Adrenal gland (tissue), 12 donors: ENCODE results near the gene ZDHHC14. TPM values are rescaled to one million over a fixed set of nuclear protein-coding genes. Genes with fewer than 3 reads are reported as not detected.

Experiments used
- DNase-seq, 7 donors: peaks; one replicate each; pipeline ENCODE4 v3.0.0-alpha.2; 2019 to 2020
- H3K27ac ChIP-seq, 5 donors: fragments of 200-600 bp; sonication (generic) in 4 of 5; 1 replicate in 3 of 5; 2 replicates in 2 of 5; pipeline versions ENCODE4 v1.5.1 to v1.8.0; 2016 to 2020; ENCODE audit warnings: mild to moderate bottlenecking in 1 of 5
- H3K27me3 ChIP-seq: fragments of 200-600 bp; 2 replicates; pipeline ENCODE4 v1.8.0; 2021
- H3K36me3 ChIP-seq, 2 donors: fragments of 200-600 bp; replicated peaks in 1 of 2; 1 replicate in 1 of 2; 2 replicates in 1 of 2; pipeline versions ENCODE4 v1.5.1 to v1.8.0; 2018 to 2022
- H3K4me1 ChIP-seq, 2 donors: fragments of 200-600 bp; replicated peaks in 1 of 2; 1 replicate in 1 of 2; 2 replicates in 1 of 2; pipeline versions ENCODE4 v1.5.1 to v1.8.0; 2018 to 2021
- H3K4me3 ChIP-seq, 4 donors: fragments of 200-600 bp; sonication (generic) in 3 of 4; one replicate each; pipeline ENCODE4 v1.5.1; 2016 to 2018
- H3K9me3 ChIP-seq, 3 donors: fragments of 200-600 bp; sonication (generic) in 1 of 3; replicated peaks in 1 of 3; 1 replicate in 2 of 3; 2 replicates in 1 of 3; pipeline versions ENCODE4 v1.5.1 to v1.8.0; 2016 to 2021
- POLR2A ChIP-seq, 2 donors: fragments of 450-650 bp; IDR thresholded peaks; one replicate each; pipeline ENCODE4 v1.6.1; 2017; ENCODE audit warnings: antibody characterized with exemption in 2 of 2, mild to moderate bottlenecking in 2 of 2, moderate library complexity in 1 of 2
- WGBS, 4 donors: extraction: QIAGEN DNeasy Blood & Tissue Kit in 2 of 4; methylation state at CpG; one replicate each; pipeline versions ENCODE4 v1.1.5 to v1.1.7; 2013 to 2017; 5-methylcytosine and 5-hydroxymethylcytosine counted together
- intact Hi-C, 2 donors: fragments of 100-400 bp; cut with DNase I; formaldehyde crosslinking; loops; one replicate each; pipeline versions ENCODE4 v1.14.1 to v1.15.0; 2022 to 2023
- polyA plus RNA-seq, 3 donors: library from polyadenylated mRNA; stranded (reverse); fragments of 200-250 nt in 2 of 3; fragments of 350-450 nt in 1 of 3; fragmentation: Illumina TruSeq in 1 of 3; extraction: RNeasy Lipid Tissue Mini Kit (QIAGEN cat#74804) in 1 of 3; gene quantifications; one replicate each; pipeline ENCODE4 v1.2.3, GENCODE V29; 2013 to 2014
- total RNA-seq, 9 donors: library from RNA; depleted of rRNA in 4 of 9; stranded (reverse); fragments of >200 nt in 4 of 9; fragments of 120-200 nt in 1 of 9; fragmentation: NEBNext Ultra II Directional in 1 of 9; extraction: Animal tissue kit (Norgen Biotek cat#: 25700) in 1 of 9; gene quantifications; one replicate each; pipeline versions ENCODE4 v1.1.0 to v1.2.4, GENCODE V29; 2013 to 2023
- TF ChIP-seq, protein P1 (sequence below), 6 experiments: fragments of 450-650 bp in 4 of 6; fragments of 200-600 bp in 2 of 6; sonication (generic) in 1 of 6; IDR thresholded peaks; 1 replicate in 5 of 6; 2 replicates in 1 of 6; pipeline versions ENCODE4 v1.5.1 to v1.8.0; 2016 to 2021; ENCODE audit warnings: antibody characterized with exemption in 6 of 6, mild to moderate bottlenecking in 2 of 6, moderate library complexity in 1 of 6
- donor health status: healthy with polysubstance abuse.
- donor health status: Bipolar disorder and iron deficiency.
- donor health status: DM: yes; HTN: yes; CAD: no.
- donor health status: DM: no; HTN: no; CAD: no.
- donor health status: DM: no; HTN: no; CAD: no.
- donor health status: DM: yes; HTN: yes; CAD: no.

Gene ZDHHC14
- total and polyA plus RNA-seq, 12 donors: 3.8 to 14.3 (median 8.8) TPM

DNA sequence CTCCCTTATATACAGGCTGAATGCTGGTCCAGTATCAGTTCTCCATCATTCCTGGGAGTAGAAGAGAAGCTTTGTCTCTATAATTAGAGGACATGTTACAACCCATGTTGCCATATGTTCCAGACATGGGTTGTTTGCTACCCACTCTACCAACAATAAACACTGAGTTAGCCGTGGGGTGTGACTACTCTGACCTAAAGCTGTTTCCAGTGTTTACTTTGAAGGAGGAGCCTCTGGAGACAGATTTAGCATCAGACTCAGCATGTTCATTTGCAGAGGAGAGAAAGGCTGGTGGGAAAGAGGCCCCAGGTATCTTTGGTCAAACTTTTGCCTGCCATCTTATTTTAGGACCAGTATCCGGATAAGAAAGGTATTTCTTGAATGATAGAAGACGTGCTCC lies 284.2 kb downstream of the ZDHHC14 start:
- Histone ChIP-seq H3K9me3 (no peaks in the 10 kb centered on the region), H3K4me3 (no peak overlapping the region), H3K4me1 (peaks cover 0 to 23% of the 10 kb centered on the region in 2 donors), H3K36me3 (no peaks in the 10 kb centered on the region), H3K27me3 (no peaks in the 10 kb centered on the region), H3K27ac (no peak overlapping the region)
- intact Hi-C loops: loop anchor here in 1 of 2 donors (10.0 kb wide), 1 partner anchor 350 kb away; no protein-coding TSS in a partner anchor
- WGBS, 4 donors: 90 to 91% (median 90%) methylated on average over 3 of the region's 3 CpGs
- no peak for DNase-seq
- no peak for TF ChIP-seq POLR2A (IDR thresholded peaks at IDR 0.05)
- TF ChIP-seq, protein P1, sequence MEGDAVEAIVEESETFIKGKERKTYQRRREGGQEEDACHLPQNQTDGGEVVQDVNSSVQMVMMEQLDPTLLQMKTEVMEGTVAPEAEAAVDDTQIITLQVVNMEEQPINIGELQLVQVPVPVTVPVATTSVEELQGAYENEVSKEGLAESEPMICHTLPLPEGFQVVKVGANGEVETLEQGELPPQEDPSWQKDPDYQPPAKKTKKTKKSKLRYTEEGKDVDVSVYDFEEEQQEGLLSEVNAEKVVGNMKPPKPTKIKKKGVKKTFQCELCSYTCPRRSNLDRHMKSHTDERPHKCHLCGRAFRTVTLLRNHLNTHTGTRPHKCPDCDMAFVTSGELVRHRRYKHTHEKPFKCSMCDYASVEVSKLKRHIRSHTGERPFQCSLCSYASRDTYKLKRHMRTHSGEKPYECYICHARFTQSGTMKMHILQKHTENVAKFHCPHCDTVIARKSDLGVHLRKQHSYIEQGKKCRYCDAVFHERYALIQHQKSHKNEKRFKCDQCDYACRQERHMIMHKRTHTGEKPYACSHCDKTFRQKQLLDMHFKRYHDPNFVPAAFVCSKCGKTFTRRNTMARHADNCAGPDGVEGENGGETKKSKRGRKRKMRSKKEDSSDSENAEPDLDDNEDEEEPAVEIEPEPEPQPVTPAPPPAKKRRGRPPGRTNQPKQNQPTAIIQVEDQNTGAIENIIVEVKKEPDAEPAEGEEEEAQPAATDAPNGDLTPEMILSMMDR (IDR thresholded peaks at IDR 0.05): no peak

DNA sequence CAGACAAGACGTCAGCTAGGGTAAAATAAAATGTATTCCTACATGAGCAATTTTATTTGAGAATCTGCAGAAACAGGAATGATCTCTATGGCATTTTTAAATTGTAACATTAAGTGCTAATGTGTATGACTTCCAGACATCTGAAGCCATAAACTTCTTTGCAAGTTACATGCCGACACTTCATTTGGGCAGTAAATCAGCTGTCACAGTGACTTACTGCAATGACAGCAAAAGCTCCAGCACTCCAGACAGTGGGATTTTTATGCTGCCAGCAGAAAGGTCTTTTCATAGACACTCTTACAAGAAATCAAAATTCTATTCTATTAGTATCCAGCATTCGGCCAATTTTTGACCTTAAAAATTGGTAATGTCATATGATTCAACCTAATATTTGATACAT lies 285.7 kb downstream of the ZDHHC14 start:
- H3K4me1 ChIP-seq: peaks cover 0 to 32% of the 10 kb centered on the region in 2 donors
- no peaks in the 10 kb centered on the region for H3K9me3 ChIP-seq
- no peak for DNase-seq
- H3K27me3 ChIP-seq: no peaks in the 10 kb centered on the region
- H3K36me3 ChIP-seq: no peaks in the 10 kb centered on the region
- no peak overlapping the region for H3K4me3 ChIP-seq
- TF ChIP-seq, protein P1 (IDR thresholded peaks at IDR 0.05): no peak
- TF ChIP-seq POLR2A (IDR thresholded peaks at IDR 0.05): no peak
- intact Hi-C loops: loop anchor here in 1 of 2 donors (10.0 kb wide), 1 partner anchor 352 kb away; no protein-coding TSS in a partner anchor
- 55 to 60% (median 56%) methylated on average over 3 of the region's 3 CpGs for WGBS, 4 donors
- no peak overlapping the region for H3K27ac ChIP-seq

DNA sequence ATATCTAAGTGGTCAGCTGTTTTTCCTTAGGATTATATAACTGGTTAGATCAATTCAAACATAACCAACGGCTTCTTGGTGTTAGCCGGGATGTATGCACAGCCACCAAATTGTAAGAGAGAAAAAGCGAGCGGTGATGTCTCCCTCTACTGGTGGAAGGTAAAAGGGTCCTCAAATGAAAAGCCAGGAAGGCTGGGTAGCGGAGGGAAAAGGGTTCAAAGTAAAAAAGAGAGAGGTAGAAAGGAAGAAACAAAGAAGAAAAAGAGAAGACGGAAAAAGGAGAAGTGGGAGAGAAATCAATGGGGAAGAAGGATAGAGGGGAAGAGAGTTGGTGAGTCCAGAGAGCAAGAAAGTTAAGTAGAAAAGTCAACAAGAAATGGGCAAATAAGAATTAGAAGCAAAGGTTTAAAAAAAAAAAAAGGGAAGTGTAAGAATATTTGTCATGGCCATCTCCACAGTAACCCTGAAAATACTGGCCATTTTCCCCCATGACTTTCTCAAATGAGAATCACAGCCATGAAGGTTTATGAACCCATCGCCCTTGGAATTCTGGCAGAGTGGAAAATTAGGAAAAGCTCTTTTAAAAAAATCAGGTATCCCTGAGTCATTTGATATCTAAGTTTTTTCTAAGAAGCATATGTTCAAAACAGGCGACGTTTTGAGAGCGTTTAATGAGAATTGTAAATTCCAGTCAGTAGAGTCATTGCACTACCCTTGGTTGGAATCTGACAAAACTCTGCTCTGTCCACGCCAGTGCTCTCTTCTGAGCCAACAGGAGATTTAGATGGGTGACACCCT lies 286.4 kb downstream of the ZDHHC14 start:
- DNase-seq: peak; percentile 53 to 78 (median 62)
- WGBS, 4 donors: 28 to 33% (median 28%) methylated on average over 11 of the region's 11 CpGs
- no peaks in the 10 kb centered on the region for H3K9me3 ChIP-seq
- TF ChIP-seq, protein P1 (IDR thresholded peaks at IDR 0.05): peak; percentile 67 to 91 (median 82)
- TF ChIP-seq POLR2A (IDR thresholded peaks at IDR 0.05): no peak
- intact Hi-C loops: loop anchor here in 1 of 2 donors (10.0 kb wide), 1 partner anchor 353 kb away; no protein-coding TSS in a partner anchor
- no peak overlapping the region for H3K27ac ChIP-seq
- no peaks in the 10 kb centered on the region for H3K36me3 ChIP-seq
- H3K27me3 ChIP-seq: no peaks in the 10 kb centered on the region
- H3K4me3 ChIP-seq: no peak overlapping the region
- H3K4me1 ChIP-seq: peaks cover 0 to 32% of the 10 kb centered on the region in 2 donors

DNA sequence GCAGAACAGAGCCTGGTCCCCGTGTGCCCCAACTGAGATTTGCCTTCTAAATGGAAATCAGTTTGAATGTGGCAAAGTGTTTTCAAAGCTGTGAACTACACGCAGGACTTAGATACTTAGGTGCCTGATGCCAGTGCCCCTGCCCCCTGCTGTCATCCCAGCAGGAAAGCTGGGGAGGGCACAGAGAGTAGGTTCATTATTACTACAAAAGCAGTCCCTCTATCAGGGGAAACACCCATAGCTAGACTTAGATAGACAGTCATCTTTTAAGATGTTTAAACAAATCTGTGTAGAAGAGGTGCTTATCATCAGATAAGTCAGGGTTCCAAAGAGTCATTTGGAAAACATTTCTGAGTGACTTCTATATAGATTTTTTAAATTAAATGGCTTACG lies 287.0 kb downstream of the ZDHHC14 start:
- TF ChIP-seq, protein P1 (IDR thresholded peaks at IDR 0.05): no peak
- TF ChIP-seq POLR2A (IDR thresholded peaks at IDR 0.05): no peak
- no peak overlapping the region for H3K4me3 ChIP-seq
- H3K36me3 ChIP-seq: no peaks in the 10 kb centered on the region
- H3K27ac ChIP-seq: no peak overlapping the region
- peaks cover 0 to 32% of the 10 kb centered on the region in 2 donors for H3K4me1 ChIP-seq
- DNase-seq: no peak
- H3K27me3 ChIP-seq: no peaks in the 10 kb centered on the region
- WGBS, 4 donors: 83 to 90% (median 87%) methylated on average over 3 of the region's 3 CpGs
- H3K9me3 ChIP-seq: no peaks in the 10 kb centered on the region
- intact Hi-C loops: loop anchor here in 1 of 2 donors (10.0 kb wide), 1 partner anchor 353 kb away; no protein-coding TSS in a partner anchor
